PC-3 (cell line): Measurements from ENCODE around the gene SLC35F3.

Experiments used
- CTCF ChIP-seq: fragments of 300-600 bp; sonication (generic); conservative IDR thresholded peaks from 2 replicates; pipeline ENCODE4 v1.5.1; 2017; ENCODE audit warnings: antibody characterized with exemption, low read depth, mild to moderate bottlenecking, low read length
- EZH2 ChIP-seq: fragments of 300-600 bp; sonication (generic); IDR thresholded peaks from one replicate; pipeline ENCODE4 v1.6.1; 2017; ENCODE audit warnings: antibody characterized with exemption, mild to moderate bottlenecking, low read length; ENCODE audit not compliant: unreplicated experiment

GRCh38 chr1:234222561-234223280 is 318.2 kb downstream of the SLC35F3 start:
- TF ChIP-seq CTCF (no peak), EZH2 (no peak)
